Measurements from ENCODE around the gene ACSM4.
"Not testable (repeated sequence)": the region's sequence is repeated elsewhere in the genome, so short reads cannot be mapped to it uniquely, and the experiment has no call there.

Gene ACSM4, protein sequence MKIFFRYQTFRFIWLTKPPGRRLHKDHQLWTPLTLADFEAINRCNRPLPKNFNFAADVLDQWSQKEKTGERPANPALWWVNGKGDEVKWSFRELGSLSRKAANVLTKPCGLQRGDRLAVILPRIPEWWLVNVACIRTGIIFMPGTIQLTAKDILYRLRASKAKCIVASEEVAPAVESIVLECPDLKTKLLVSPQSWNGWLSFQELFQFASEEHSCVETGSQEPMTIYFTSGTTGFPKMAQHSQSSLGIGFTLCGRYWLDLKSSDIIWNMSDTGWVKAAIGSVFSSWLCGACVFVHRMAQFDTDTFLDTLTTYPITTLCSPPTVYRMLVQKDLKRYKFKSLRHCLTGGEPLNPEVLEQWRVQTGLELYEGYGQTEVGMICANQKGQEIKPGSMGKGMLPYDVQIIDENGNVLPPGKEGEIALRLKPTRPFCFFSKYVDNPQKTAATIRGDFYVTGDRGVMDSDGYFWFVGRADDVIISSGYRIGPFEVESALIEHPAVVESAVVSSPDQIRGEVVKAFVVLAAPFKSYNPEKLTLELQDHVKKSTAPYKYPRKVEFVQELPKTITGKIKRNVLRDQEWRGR

DNA sequence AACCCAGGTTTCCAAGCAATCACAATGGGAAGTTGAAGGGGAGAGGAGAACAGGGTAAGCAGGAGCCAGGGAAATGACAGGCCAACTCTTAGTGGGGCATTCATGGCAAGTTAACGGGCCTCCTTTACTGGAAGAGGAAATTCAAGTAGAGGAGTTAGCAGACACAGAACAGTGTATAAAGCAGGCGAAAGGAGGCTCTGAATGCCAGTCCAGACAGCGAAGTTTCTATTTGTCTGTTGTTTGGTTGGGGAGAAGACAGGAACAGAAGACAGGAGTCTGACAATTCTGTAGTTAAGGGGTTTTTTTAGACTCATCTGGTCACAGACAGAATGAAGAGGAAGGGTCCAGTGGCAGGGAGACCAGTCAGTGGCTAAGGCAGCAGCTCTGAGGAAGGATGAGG is at the start of gene ACSM4:
ACSM4 (plus strand) TSS at position 301 of the 400 bp plus-strand sequence. CDS start 260 bp downstream, outside the sequence.
- DNase-seq, result no peak

DNA sequence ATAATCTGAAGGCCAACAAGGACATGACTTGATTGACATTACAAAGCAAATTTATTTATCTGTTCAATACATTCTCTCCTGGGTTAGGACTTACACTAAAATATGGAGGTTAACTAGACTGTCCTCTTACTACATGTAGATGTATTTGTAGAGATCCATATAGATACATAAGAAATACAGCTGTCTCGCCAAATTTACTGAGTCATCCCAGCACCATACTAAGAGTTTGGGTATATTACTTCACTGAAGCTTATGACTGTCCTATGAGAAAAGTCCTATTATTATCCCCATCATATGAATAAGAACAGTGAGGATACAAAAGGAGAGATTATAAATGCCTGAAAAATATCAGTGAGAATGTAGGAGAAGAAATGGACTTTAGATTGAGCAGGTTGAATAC is 44.8 kb upstream of the ACSM4 start:
- DNase-seq, result no peak

DNA sequence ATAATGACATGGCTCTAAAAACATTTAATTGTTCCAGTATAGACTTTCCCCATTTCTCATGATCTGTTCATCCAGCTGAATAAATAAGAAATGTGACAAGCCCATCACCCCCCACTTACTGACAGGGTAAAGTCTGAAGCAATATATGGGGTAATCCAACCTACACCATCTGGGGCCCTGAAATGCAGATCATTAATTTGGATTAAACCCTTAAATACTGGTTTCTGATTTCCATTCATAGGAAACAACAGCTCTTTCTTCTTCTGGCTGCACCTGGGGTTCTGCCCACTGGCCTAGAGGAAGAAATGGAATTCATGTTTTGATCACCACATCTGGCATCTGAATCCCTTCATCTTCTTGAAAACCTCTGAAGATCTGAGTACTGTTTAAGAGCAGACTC is 39.3 kb upstream of the ACSM4 start:
- DNase-seq, result no peak

DNA sequence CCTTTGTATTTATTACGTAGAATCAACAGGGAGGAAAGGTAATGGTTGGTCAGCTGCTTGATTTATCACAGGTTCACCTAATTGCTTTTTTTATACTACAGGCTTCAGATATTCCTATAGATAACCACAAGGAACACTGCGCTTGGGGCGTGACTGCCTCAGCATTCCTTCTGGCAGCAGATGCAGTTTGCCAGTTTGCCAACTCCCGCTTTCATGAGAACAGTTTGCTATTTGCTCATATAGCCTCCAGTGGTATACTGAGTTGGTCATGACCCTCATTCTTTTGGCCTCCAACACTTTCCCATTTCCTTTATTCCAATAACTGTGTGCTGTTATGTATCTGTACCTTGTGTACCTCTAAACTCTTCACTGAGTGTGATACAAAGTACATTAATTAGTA is 38.6 kb upstream of the ACSM4 start:
- no peak for DNase-seq

DNA sequence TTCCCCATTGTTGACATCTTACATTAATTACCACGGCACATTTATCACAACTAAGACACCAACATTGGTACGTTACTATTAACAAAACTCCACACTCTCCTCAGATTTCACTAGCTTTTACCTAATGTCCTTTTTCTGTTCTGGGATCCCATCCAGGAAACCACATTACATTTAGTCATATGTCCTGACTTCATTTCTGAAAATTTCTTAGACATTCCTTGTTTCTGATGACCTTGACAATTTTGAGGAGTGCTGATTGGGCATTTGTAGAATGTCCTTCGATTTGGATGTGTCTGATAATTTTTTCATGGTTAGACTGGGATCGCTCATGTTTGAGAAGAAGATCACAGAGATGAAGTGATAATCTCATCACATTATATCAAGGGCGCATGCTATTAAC is 34.6 kb upstream of the ACSM4 start:
- no peak for DNase-seq

DNA sequence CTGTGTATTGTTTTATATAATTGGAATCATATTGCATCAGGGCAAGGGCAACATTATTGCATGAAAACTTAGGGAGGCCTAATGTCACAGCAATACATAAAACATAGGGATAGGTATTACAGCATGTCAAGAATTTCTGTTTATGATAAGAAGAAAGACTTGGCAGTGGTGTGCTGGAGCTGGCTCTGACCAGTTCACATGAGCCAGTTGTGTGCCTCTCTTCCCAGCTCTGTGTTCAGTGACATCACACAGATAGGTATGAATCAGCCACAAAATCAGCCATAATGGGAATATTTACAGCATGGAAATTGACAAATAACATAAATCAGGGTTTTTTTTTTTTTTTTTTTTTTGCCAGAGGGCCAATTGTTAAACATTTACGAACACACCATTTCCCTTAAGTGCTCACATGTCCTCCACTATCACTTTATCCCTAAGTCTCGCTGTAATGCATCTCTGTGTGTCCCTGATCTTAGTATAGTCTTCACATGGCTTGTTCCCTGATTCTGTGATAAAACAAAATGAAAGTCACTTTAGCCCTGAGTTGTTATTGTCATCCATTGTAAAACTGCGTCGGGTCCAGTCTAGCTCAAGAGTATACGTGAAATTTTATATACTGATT is 31.9 kb upstream of the ACSM4 start:
- no peak for DNase-seq

DNA sequence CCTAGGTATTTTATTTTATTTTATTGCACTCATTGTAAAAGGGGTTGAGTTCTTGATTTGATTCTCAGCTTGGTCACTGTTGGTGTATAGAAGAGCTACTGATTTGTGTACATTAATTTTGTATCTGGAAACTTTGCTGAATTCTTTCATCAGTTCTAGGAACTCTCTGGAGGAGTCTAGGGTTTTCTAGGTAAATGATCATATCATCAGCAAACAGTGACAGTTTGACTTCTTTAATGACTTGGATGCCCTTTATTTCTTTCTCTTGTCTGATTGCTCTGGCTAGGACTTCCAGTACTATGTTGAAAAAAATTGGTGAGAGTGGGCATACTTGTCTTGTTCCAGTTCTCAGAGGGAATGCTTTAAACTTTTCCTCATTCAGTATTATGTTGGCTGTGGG is 28.4 kb upstream of the ACSM4 start:
- DNase-seq, result not testable (repeated sequence)

DNA sequence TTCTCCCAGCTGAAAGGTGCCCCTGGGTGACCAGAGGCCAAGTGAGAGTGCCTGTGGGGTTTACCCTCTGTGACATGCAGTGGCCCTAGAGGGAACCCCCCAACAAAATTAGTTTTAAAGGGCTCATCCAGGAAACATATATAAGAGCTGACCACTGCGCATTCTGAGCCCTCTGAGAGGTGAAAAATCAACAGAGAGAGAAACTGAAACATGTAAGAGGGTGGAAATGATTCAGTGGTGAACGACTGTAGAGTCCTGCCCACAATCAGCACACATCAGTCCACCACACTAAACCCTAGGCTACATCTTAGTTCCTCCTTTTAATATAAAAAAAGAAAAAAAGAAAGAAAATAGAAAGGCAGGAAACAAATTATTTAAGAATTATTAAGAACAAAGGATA is 21.0 kb upstream of the ACSM4 start:
- no peak for DNase-seq

DNA sequence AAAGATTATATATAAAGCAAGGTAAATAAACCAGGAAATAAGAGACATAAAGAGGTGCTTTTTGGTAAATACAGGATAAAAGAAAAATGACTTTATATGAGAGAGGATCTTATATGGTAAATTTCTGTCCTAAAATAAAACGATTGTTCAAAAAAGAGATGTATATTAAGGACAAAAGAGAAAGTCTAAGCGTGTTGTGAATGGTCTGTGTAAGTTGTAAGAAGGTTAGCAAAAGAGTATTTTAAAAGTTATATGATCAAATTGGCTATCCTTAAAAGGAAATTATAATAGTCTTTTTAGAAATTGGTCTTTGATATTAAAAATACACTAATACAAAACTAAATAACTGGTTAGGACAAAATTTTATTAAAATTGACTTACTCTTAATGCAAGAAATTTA is 14.1 kb upstream of the ACSM4 start:
- DNase-seq, result no peak

DNA sequence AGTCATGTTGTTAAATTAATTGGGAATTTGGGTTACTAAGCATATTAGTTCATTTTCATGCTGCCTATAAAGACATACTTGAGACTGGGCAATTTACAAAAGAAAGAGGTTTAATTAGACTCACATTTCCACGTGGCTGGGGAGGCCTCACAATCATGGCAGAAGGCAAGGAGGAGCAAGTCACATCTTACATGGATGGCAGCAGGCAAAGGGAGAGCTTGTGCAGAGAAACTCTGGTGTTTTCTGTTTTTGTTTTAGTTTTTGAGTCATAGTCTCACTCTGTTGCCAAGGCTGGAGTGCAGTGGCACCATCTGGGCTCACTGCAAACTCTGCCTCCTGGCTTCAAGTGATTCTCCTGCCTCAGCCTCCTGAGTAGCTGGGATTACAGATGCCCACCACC is 13.3 kb upstream of the ACSM4 start:
- DNase-seq, result not testable (repeated sequence)

DNA sequence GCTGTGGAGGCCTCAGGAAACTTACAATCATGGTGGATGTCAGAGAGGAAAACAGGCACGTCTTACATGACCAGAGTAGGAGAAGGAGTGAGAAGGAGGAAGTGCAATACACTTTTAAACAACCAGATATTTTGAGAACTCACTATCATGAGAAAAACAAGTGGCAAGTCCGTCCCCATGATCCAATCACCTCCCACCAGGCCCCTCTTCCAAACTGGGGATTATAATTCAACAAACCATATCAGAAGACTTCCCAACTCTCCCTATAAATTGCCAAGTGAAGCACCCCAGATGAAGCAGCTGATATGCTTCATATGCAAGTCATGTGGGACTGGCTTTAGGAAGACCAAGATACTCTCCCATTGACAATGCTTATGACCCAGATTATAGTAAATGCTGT is 11.6 kb upstream of the ACSM4 start:
- no peak for DNase-seq

DNA sequence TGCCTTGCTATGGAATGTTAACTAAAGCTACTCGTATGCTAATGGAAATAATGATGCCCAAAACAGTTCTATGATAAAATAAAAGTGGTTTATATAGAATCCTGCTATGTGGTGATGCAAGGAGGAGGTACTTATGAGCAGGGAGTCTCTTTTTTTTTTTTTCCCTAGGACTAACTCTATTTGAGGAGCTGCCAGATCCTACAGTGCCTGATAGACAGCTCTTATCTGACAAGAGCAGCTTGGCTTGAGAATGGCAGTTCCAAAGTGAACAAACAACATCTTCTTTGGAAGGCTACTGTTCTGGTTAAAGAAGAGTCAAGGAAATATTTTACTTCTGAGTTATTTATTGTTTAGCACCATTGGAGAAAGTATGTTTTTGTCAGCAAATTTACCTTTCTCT is 10.2 kb upstream of the ACSM4 start:
- no peak for DNase-seq

DNA sequence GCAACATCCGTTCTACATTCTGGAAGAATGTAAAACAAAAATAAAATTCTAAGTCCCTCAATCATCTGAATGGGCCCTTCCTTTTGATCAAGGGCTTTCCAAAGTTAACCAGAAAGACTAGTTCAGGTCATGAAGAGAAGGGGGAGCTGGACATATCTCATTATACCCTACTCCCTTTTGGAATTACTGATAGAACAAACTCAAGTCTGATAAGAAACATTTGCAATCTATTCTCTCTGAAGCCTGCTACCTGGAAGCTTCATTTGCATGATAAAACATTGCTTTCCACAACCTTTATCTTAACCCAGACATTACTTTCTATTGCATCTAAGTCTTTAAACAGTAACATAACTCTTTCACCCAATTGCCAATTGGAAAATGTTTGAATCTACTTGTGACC is 8.3 kb upstream of the ACSM4 start:
- DNase-seq, result no peak

DNA sequence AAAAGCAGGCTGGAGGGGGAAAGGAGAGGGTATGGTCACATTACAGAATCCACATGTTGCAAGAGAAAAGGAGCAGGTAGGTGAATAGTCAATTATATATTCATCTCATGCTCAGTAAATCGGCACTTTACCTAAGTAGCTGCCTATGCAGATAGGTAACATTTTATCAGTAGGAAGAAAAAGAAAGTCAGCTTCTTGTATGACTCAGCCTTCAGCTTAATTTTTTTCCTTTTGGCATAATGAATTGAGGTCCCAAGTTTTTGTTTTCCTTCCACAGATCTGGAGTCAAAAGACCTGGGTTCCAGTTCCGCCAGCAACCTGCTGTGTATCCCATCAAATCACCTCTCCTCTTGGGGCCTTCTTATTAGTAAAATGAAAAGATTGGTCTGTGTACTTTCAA is 6.0 kb upstream of the ACSM4 start:
- DNase-seq, result no peak

DNA sequence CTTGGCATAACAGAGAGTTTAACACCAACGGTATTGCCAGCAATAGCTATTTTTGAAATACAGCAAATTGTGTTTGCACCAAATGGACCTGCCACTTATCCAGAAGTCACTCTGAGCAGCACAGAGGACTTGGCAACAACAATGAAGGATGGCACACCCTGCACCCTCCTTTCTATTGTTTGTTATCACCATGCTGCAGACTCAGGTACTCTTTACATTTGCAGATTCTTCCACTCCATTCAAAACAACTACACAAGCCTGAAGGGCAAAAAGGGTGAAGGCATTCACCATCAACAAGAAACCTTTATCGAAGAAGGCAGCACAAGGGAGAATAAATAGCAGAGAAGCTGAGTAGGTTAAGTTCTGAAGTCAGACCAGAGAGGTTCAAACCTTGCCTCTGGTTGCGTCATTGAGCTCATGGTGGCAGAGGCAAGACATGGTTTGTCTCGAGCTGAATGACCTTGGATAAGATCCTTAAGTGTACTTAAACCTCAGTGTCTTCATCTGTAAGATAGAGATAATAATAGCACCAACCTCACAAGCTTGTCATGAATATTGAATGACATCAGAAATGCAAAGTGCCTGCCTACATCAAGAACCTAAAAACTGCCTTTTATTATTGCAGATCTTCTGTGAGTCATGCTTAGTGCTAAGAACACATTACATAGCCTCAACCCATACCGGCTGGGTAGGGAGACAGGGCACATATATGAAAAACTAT is 1.4 kb upstream of the ACSM4 start:
- DNase-seq, result no peak

DNA sequence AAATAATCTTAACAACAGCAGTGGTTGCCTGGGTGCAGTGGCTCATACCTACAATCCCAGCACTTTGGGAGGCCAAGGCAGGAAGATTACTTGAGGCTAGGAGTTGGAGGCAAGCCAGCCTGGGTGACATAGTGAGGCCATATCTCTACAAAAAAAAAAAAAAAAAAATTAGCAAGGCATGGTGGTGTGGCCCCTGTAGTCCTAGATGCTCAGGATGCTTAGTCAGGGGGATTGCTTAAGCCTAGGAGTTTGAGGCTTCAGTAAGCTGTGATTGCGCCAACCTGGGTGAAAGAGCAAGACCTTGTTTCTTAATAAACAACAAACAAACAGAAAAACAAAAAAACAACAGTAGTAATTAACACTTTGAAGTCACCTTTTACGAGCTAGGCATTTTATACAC is 642 bp upstream of the ACSM4 start:
- no peak for DNase-seq

DNA sequence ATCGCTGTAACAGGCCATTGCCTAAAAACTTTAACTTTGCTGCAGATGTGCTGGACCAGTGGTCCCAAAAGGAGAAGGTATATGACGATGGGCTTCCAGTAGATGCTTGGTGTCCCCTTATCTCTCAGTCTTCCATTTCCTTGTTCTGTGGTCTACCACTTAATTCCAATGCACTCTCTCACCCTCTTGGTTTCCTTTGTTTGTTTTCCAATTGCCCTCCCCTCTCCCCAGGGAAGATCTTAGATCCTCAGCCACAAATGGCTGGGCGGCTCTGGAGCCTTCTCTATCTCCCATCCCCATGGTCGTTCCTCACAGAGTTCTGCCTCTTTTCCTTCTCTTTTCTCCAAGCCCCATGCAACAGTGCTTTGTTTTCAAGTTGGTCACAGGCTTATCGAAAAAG is 584 bp downstream of the ACSM4 start:
- no peak for DNase-seq

DNA sequence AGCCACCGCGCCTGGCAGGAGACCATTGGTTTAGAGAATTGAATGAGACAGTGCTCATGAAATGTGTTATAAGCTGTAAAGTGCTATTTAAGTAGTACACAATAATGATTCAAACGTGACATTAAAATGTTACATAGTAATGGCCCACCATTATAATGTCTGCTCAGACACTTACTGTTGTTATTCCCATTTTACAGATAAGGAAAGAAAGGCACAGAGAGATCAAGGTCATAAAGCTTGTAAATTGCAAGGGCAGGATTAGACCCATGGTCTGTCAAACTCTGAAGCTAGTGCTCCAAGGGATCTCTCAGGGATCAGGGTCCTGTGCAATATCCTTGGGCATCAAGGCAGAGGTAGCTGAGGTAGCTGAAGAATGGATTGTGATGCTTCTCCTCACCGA is 6.2 kb downstream of the ACSM4 start:
- no peak for DNase-seq

DNA sequence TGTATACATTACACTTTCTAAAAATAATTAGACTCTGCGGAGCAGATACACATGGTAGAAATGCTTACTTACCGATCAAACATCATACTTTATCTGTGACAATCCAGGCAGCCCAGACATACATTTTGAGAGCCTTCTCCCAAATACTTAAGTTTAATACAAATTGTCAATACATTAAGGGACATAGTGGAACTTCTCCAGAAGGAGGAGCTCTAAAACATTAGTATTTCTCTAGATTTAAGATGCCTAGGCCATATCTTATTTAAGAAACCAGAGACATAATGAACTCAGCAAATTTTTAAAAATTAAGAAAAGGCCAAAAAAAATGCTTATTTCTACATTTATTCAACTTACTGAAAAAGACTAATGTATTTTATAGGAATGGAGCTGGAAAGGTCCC is 16.1 kb downstream of the ACSM4 start:
- no peak for DNase-seq

DNA sequence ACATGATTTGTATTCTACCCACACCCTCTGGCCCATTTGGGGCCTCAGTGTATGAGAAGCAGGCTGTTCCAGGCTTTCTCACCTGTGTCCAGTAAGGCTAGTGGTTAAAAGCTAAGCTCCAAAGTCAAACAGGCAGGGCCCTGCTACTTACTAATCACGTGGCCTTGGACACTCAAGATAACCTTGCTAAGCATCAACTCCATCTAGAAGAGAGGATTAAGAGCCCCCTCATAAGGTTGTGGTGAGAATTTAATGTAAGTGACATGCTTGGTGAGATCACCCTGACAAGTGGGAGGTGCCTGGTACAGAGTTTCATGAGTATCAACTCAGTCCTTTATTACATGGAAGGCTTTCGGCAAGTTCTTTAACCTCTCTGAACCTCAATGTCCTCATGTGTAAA is 17.8 kb downstream of the ACSM4 start:
- DNase-seq, result no peak

DNA sequence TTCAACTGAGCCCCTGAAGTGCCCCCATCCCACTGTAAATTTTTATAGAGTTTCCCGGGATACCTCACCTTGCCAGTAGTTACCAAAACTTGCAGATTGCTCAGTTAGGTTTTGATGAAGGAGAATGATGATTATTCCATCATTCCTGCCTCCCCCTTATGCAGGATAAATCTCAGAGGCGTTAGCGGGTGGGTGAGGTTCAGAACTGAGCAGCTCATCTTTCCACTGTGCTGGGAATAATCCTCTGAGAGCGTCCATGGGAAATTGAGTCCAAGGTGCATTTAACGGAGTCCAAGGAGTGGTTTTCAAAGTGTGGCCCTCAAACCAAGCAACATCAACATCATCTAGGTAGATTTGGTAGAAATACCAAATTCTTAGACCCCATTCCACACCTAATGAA is 18.7 kb downstream of the ACSM4 start:
- DNase-seq, result no peak

DNA sequence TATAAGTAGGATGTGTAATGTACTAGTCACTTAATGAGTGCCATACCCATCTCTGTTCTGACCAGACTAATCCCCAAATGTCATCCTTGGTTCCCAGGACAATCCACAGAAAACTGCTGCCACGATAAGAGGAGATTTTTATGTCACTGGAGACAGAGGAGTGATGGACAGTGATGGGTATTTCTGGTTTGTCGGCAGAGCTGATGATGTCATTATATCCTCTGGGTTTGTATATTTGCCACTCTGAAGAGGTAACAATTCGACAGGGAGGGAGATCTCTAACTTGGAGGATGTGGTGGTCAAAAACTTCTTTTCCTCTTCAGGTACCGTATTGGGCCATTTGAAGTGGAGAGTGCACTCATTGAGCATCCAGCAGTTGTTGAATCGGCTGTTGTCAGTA is 20.3 kb downstream of the ACSM4 start:
- DNase-seq, result no peak

DNA sequence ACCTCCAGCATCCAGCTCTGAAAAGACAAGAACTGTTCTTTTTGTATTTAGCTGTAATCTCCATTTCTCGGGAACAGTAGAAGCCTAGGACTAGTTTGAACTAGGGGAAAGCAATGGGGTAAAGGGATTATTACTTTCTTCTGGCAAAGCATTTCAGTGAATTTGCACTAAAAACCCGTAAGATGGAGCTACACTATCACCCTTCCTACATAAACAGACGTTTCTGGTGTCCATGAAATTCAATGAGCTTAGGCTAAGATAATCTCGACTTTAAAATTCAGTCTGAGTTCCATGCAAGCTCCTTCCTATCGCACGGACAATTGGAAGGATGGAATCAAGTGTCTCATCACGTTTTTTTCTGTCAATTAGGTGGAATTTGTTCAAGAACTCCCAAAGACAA is 24.0 kb downstream of the ACSM4 start:
- DNase-seq, result no peak

DNA sequence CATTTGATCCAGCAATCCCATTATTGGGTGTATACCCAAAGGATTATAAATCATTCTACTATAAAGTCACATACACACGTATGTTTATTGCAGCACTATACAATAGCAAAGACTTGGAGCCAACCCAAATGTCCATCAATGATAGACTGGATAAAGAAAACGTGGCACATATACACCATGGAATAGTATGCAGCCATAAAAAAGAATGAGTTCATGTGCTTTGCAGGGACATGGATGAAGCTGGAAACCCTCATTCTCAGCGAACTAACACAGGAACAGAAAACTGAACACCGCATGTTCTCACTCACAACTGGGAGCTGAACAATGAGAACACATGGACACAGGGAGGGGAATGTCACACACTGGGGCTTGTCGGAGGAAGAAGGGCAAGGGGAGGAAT is 33.9 kb downstream of the ACSM4 start:
- DNase-seq, result not testable (repeated sequence)

All from NCI-H1436 (cell line).